Measurements from ENCODE around the gene LYPD6B.

- TF ChIP-seq, protein P1, sequence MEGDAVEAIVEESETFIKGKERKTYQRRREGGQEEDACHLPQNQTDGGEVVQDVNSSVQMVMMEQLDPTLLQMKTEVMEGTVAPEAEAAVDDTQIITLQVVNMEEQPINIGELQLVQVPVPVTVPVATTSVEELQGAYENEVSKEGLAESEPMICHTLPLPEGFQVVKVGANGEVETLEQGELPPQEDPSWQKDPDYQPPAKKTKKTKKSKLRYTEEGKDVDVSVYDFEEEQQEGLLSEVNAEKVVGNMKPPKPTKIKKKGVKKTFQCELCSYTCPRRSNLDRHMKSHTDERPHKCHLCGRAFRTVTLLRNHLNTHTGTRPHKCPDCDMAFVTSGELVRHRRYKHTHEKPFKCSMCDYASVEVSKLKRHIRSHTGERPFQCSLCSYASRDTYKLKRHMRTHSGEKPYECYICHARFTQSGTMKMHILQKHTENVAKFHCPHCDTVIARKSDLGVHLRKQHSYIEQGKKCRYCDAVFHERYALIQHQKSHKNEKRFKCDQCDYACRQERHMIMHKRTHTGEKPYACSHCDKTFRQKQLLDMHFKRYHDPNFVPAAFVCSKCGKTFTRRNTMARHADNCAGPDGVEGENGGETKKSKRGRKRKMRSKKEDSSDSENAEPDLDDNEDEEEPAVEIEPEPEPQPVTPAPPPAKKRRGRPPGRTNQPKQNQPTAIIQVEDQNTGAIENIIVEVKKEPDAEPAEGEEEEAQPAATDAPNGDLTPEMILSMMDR (conservative IDR thresholded peaks at IDR 0.05; ENCODE audit: low read depth, low read length), result no peak
- no peak for TF ChIP-seq EZH2 (IDR thresholded peaks at IDR 0.05; ENCODE audit: borderline replicate concordance, low read depth, low read length, poor library complexity, severe bottlenecking)
Measured at GRCh38 chr2:149132901-149133300, 94.4 kb downstream of the LYPD6B start.

Measured in A673 (cell line).